M059J (cell line): ENCODE data around the gene RNU6-8. TPM values are rescaled to one million over a fixed set of nuclear protein-coding genes. Genes with fewer than 3 reads are reported as not detected.
A peak's percentile ranks its signal among the peaks of the same experiment; 100 is the strongest.

ENCODE experiments used
- DNase-seq: peaks from one replicate; pipeline ENCODE4 v3.0.0-alpha.2; 2012; ENCODE audit warnings: low read depth
- total RNA-seq: library from RNA; depleted of rRNA; stranded (reverse); fragments of >200 nt; shearing (Covaris generic); gene quantifications from 2 replicates; pipeline ENCODE4 v1.2.3, GENCODE V29; 2014

RNU6-8 gene
- total RNA-seq, 1 experiment from 2014 or later: not detected

DNA sequence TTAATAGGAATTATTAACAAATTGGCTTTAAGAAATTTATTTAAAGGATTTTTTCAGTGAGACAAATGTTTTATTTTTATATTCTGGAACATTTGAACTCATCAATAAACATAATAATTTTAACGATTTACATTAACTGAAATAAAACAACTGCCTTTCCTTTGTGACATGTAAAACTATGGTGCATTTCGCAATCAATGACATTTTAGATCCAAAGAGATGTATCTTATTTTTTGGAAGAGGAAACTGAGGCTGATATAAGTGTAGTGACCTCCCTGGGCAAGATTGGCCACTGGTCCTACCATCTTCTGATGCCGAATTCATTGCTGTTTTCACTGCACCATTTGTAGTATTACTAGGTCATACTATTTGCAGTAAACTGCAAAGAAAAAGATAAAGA lies 2.5 kb upstream of the RNU6-8 start:
- DNase-seq: no peak

DNA sequence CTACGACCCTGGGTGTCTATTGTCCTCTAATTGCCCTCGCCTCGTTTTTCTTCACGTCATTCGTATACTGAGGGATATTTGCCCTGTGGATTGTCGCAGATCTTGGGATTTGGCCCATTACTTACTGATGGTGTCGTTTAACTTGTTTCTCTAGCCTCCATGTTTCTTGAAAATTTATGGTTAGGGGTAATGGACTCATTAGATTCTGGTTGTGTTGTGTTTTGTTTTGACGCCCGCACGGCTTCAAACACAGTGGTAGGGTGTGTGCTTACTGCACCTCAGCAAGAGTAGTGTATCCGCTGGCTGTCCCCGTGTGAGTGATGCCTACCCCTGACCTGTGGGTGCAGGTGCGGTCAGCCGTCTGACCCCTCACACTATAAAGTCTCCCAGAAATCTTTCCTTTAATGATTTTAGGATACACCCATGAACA lies 874 bp upstream of the RNU6-8 start:
- DNase-seq: peak; percentile 30

DNA sequence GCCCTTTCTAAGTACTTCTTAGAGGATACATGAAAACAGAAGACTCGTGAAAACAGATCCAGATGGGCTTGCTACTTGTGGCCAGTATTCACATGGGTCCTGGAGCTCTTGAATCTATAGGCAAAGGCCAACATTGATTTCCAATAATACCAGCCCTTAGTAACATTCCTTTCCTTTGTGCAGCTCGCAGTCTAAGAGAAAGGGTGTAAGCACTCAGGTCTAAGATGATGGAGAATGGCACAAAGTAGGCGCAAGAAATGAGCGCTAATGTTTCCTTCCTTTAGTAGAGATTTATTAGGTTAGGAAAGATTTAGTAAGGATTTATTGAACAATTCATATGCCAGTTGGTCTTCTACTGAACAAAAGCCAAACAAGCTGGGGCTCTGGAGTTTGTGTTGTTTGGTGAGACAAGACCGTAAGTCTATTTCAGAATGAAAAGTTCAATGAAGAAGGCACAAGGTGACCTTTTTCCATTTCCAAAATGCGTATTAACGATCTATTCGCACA lies 525 bp downstream of the RNU6-8 start:
- DNase-seq: no peak

DNA sequence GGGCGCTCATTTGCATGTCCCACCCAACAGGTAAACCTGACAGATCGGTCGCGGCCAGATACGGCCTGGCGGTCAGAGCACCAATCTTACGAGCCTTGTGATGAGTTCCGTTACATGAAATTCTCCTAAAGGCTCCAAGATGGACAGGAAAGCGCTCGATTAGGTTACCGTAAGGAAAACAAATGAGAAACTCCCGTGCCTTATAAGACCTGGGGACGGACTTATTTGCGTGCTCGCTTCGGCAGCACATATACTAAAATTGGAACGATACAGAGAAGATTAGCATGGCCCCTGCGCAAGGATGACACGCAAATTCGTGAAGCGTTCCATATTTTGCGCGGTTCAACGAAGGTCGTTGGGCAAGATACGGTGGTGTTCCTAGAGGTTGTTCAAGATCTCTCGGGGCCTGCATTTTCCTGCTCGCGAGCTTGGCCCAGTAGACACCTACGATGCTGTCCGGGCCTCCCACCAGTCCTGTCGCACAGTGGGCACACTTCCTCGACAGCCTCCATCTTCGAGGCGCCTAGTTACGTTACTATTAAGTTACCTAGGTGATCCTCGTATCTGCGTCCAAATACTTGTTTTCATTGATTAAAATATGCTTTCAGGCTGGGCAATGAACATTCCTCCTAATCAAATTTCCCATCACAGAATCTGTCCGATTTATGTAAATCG lies 1.1 kb downstream of the RNU6-8 start, which contains the start of gene RNU6-7:
RNU6-7 (plus strand) TSS at position 230 of the 675 bp plus-strand sequence.
- no peak for DNase-seq

DNA sequence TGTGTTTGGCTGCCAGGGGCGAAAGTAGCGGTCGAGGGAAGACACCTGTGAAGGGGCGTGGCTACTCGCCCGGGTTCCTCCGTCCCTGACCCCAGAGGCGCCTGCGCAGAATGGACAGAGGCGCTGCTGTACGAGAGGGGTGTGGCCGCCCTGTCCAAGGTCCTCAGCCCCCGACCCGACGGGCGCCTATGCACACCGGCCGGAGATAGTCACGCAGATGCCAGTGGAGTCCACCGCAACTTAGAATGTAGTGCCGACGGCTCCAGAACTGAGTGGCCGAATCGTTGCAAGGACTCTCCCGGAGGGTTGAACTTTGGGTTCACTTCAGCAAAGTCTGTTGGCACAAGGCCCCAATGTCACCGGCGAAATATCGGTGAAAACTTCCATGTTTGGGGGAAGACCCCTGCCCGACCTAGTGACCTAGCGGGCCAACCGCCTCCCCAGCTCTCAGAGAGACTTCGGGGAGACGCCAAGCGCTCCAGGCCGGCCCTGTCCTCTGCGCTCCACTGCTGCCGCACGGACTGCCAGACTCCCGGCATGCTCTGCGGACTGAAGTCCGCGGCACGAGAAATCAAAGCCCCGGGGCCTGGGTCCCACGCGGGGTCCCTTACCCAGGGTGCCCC lies 1.8 kb downstream of the RNU6-8 start:
- peak; percentile 77 for DNase-seq

DNA sequence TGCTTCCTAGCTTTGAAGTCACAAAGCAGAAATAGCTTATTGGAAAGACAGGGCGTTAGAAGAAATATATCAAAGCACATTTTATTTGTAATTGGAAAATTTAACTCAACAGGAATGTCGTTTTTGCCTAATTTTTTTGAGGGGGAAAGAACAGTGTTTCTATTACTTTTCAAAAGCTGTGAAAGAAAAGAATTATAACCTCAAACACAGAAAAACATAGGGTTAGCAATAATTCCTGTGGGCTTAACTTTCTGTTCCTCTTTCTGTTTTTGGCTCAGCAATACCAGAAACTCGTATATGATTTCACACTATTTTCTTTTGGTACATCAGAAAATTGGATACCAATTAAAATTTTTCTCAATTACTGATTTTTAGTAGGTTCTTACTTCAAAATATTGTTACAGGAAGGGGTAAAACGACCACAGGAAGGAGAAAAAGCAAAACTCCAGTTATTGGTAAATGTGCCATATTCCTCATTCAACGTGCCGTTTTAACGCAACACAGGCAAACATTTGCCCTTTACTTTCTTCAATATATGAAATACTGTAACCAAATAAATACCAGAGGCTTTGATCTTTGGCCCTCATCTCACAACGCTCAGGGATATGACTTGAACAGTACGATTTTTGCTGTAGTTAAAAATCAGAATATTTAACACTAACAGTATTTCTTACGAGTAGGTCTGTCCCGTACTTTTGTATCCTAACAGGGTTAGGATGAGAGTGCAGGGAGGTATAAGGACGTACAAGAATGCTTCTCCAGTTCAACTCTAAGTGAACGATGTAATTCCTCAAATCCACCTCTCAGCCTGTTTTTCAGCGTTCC lies 2.5 kb downstream of the RNU6-8 start:
- no peak for DNase-seq

DNA sequence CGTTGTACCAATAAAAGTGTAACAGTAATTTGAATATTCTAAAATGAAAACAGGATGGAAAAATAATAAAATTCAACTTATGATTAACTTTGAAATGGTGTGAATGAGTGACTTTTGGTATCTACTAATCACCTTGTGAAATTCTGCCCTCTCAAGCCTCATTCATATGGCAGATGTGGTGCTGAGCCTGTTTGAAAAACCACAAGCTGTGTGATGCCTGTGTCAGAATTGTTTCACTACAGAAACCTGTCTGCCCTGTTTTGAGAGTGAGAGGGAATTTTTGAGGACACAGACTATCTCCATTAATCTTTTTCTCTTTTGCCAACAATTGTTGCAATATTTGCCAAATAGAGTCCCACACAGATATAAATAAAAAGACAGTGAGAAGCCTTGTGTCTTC lies 5.2 kb downstream of the RNU6-8 start:
- DNase-seq: no peak

DNA sequence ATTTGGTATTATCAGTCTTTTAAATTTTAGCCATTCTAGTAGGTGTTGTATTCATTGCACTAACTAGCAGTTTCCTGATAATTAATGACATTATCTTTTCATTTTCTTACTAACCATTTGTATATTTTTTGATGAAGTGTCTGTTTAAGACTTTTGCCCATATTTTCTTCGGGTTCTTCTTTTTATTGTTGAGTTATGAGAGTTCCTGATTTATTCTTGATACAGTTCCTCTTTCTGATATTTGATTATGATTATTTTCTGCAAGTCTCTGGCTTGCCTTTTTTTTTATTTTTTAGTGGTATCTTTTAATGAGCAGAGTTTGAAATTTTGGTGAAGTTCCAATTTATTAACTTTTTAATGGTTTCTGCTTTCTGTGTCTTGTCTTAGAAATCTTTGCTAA lies 7.4 kb downstream of the RNU6-8 start:
- no peak for DNase-seq

DNA sequence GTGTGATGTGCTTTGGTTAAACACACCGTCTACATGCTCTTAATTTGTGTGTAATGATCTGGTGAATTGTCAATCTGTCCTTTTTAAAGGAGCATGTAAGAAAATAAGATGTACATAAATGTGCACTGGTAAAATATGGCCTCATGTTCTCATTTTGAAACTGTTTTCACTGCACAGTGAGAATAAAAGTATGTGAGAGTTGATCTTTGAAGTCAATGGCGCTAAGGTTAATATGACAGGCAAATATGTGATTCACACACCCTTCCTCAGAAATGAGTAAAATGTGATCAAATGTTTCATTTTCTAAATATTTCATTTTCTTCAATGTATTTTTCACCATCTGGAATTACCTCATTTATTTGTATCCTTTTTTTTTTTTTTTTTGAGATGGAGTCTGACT lies 9.5 kb downstream of the RNU6-8 start:
- no peak for DNase-seq

DNA sequence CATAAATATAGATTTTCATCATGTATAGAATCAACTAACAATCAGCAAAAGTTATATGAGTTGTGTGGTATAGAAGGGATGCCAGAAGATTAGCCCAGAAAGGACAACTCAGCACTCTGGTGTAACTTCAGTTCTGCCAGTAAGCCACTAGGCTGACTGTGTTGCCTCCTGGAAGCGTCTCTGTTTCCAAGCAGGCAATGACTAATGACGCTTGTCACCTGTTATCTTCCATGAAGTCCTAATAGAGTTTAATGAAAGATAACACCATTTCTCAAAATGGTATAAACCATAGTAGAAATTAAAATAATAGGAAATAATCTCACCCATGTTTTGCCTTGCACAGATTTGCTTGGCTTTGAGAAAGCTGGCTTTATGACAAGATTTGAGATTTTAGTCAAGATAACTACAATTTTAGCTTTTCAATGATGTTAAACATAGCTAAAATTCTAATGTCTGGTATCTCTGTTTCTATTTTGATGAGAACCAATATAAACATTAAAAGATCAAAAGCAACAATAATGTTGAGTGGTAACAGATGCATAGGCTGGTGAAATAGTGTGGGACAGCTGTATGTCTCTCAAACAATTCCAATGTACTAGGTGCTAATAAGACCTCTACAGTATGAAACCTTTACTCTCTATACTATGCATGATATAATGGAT lies 10.2 kb downstream of the RNU6-8 start:
- no peak for DNase-seq

DNA sequence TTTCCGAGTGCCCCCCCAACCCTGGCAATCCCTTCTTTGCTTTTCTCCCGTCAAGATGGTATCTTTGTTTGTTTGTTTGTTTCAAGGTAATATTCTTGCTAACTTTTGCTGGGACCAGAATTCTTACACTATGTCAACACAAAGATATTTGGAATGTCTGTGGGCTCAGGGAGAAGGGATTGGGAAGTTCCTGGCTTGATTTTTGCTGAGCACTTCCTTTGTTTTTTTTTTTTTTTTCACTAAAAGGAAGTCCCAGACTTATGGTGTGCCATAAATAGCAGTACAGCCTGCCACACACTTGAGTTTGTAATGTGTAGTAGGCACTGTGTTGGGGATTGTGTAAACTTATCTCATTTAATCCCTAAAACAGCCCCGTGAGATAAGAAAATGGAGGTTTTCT lies 12.4 kb downstream of the RNU6-8 start:
- peak; percentile 15 for DNase-seq

DNA sequence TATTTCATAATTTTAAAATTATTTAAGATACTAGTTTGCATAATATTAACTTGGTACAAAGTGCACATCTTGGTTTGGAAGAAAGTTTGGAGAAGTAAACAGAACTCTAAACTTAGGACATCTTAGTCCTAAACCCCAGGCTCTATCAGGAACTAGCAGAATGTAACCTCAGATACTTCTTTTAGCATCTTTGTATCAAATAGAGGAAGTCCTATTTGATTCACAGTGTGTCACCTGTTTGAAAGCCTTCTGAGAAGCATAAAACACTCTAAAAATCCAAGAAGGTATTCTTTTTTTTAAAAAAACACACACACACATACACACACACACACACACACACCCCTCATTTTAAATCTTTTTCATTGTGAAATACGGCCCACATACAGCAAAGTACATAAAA lies 13.3 kb downstream of the RNU6-8 start:
- no peak for DNase-seq

DNA sequence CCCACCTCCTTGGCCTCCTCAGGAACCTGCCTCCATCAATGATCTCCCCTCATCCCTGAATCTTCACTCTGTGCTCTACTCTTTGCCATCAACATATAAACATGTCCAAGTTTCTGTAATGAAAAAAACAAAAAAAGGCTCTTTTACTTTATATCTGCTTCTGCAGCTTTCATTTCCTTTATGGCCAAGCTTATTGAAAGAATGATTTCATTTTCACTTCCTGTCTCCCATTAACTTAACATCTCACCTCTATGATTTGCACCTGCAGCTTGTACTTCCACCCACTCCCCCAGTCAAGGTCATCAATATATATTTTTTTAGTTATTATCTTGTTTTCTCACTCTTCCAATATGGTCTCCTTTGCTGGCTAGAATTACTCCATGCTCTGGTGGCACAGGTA lies 16.8 kb downstream of the RNU6-8 start:
- DNase-seq: no peak

DNA sequence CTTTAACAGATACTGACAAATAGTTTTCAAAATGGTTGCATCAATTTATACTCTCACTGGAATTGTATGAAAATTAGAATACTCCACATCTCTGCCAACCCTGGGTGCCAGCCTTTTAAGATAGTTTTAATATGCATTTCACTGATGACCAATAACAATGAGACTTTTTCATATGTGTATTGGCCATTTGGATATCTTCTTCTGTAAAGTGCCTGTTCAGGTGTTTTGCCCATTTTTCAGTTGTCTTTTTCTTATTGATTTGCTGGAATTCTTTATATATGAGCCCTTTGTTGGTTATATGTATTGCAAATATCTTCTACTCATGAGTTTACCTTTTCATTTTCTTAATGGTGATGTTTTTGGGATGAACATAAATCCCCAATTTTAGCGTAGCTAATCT lies 18.0 kb downstream of the RNU6-8 start:
- DNase-seq: no peak

DNA sequence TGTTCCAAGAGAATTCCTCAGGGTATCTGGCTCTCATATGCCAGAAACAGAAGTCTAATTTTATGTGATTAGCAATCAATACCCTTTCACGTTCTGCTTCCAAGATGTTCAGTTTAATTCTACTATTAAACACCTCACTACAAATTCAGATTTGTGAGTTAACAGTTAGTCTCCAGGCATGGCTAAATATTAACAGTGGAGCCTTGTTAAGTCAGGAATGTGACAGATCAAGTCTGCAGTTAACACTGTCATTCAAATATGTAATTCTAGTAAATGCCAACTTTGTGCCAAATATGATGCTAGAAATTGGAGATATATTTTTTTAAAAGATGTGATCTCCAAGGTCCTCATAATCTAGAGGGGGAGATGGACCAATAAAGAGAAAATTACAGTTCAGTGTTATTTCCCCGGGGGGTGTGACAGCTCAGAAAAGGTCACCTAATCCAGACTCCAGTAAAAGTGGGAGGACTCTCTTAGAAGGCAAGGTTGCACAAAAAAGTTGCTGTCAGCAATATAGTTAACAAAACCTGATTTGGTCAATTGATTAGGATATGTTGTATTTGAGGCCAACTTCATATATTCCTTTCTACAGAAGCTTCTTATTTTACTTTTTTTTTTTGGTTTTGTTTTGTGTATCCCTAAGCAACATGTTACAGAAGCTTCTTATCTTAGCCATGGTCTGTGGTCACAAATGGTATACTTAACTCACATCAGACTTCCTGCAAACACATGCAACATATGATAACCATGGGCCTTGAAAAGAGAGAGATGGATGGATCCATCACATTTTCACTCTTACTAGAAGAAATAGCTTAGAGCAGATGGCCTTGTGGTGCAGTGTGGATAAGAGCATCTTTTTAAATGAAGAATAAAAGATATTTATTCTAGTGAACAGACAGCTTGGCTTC lies 19.7 kb downstream of the RNU6-8 start:
- DNase-seq: no peak

DNA sequence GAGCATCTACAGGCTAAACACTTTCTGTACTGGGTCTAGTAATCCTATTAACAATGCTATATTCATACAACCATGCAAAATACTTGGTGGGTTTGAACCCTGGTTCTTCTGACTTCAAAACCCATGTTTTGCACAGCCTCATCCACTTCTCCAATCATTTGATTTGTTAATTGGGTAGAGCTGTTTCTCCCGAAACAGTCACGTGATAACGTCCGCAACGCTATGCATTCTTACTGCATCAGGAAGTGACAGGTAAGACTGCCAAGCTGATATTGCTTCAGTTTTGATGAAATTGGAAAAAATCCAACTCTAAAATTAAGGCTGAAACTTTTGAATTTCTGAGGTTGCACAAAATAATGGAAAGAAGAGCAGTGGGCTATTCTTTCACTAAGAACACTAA lies 31.6 kb downstream of the RNU6-8 start:
- no peak for DNase-seq

DNA sequence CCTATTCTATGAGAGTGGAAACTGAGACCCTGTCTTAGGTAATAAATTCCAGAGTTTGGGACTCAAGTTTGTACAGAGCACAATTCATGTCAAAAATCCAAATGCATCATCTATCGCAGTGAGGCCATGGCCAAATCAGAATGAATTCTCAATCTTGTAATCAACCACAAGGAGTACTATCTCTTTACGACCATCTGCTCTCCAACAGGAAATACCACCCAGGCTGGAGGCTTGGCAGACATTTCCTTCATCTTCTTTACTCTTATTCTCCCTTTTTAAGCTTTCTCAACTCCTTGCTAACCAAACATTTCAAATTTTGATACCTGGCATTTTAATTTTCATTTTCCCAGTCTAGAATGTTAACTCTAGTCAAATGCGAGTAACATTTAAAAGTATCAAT lies 33.9 kb downstream of the RNU6-8 start:
- no peak for DNase-seq

DNA sequence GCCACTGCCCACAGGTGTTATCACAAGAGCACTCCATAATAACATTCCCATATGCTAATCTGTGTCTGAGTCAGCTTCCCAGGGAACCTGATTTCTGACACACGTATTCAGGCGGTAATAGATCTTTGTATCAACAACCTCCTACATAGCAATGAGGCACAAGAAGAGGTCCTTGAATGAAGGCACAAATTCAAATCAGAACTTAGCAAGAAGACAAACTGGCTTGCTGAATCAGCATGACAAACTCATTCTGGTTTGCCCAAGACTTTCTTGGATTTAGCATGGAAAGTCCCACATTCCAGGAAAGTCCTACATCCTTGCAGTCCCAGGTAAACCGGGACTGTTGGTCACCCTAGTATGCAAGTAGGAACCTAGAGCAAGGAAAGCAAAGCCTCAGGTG lies 35.2 kb downstream of the RNU6-8 start:
- peak; percentile 21 for DNase-seq

DNA sequence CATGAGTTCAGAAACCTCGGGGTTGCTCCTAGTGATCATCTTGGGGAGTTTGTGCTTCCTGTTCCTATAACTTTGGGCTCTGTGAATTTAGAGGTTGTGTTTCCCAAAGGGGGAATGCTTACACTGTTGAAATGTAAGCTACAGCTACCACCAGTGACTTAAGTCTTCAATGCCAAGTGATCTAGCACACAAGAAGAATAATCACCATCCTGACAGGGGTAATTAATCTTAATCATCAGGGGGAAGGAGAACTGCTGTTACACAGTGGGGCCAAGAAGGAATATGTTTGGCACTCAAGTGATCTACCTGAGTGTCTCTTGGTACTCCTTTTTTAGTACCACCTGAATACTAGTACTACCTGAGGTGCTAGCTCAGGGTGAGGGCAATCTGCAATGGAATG lies 36.1 kb downstream of the RNU6-8 start:
- no peak for DNase-seq

DNA sequence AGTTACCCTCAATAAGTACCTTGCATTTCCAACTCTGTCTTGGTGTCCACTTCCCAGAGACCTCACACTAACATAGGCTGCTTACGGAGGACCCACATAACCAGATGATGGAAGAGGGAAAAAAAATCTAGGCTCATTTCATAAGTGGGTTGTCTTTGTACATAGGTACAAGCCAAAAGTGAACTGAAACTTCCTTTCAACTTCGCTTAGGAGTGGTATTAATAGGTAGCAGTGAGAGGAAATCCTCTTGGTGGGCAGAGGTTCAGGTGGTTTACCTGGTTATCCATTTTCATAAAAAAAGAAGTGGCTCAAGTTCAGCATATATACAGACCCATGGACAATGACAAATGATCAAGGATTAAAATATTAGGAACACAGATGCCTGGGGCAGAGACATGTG lies 37.0 kb downstream of the RNU6-8 start:
- no peak for DNase-seq
